Smooth muscle cell (in vitro differentiated cells): Measurements from ENCODE around the gene IGSF9. TPM values are rescaled to one million over a fixed set of nuclear protein-coding genes. Genes with fewer than 3 reads are reported as not detected.

Experiments used
- DNase-seq: peaks from one replicate; lab custom pipeline; 2025; ENCODE audit not compliant: unreplicated experiment; lab: John Stamatoyannopoulos, UW
- H2AFZ ChIP-seq: fragments of 200-600 bp; sonication (generic); 2 replicates; pipeline ENCODE4 v1.6.0; 2016; ENCODE audit warnings: antibody characterized with exemption, low read depth, mild to moderate bottlenecking
- H3F3A ChIP-seq: fragments of 200-600 bp; sonication (generic); 2 replicates; pipeline ENCODE4 v1.6.0; 2017; ENCODE audit warnings: antibody characterized with exemption, low read depth
- H3K27ac ChIP-seq: fragments of 200-600 bp; sonication (generic); 2 replicates; pipeline ENCODE4 v1.5.1; 2016; ENCODE audit warnings: low read depth, mild to moderate bottlenecking
- H3K27me3 ChIP-seq: fragments of 200-600 bp; sonication (generic); 2 replicates; pipeline ENCODE4 v1.6.1; 2016; ENCODE audit warnings: low read depth, mild to moderate bottlenecking
- H3K36me3 ChIP-seq: fragments of 200-600 bp; sonication (generic); 2 replicates; pipeline ENCODE4 v1.5.1; 2016; ENCODE audit warnings: low read depth
- H3K4me1 ChIP-seq: fragments of 200-600 bp; sonication (generic); 2 replicates; pipeline ENCODE4 v1.5.1; 2016; ENCODE audit warnings: low read depth
- H3K4me2 ChIP-seq: fragments of 200-600 bp; sonication (generic); 2 replicates; pipeline ENCODE4 v1.6.0; 2016; ENCODE audit warnings: mild to moderate bottlenecking
- H3K4me3 ChIP-seq: fragments of 200-600 bp; sonication (generic); 2 replicates; pipeline ENCODE4 v1.5.1; 2016; ENCODE audit warnings: mild to moderate bottlenecking
- H3K79me2 ChIP-seq: fragments of 200-600 bp; sonication (generic); 2 replicates; pipeline ENCODE4 v1.6.0; 2016; ENCODE audit warnings: low read depth, mild to moderate bottlenecking
- H3K9ac ChIP-seq: fragments of 200-600 bp; sonication (generic); 2 replicates; pipeline ENCODE4 v1.6.0; 2016; ENCODE audit warnings: low read depth
- H3K9me3 ChIP-seq: fragments of 200-600 bp; sonication (generic); replicated peaks from 2 replicates; pipeline ENCODE4 v1.5.1; 2016; ENCODE audit warnings: low read depth
- H4K20me1 ChIP-seq: fragments of 200-600 bp; sonication (generic); 2 replicates; pipeline ENCODE4 v1.6.0; 2016; ENCODE audit warnings: low read depth
- WGBS: methylation state at CpG from one replicate; pipeline ENCODE4 v1.1.7; 2016; ENCODE audit warnings: low lambda C conversion rate; 5-methylcytosine and 5-hydroxymethylcytosine counted together
- polyA plus RNA-seq: library from polyadenylated mRNA; unstranded; fragments of >200 nt; fragmentation: Nextera tagmentation; extraction: Ambion mirVana; gene quantifications from 2 replicates; pipeline ENCODE4 v1.2.1, GENCODE V29; 2016
- total RNA-seq: library from RNA; depleted of rRNA; stranded (reverse); fragments of >200 nt; gene quantifications from 2 replicates; pipeline ENCODE4 v1.2.3, GENCODE V29; 2014
- TF ChIP-seq, protein P1 (sequence below): fragments of 200-600 bp; sonication (generic); IDR thresholded peaks from 2 replicates; pipeline ENCODE4 v1.5.1; 2017; ENCODE audit warnings: borderline replicate concordance, mild to moderate bottlenecking, antibody characterized with exemption; ENCODE audit not compliant: insufficient read depth, poor library complexity, severe bottlenecking

IGSF9 gene
- total and polyA plus RNA-seq, 2 experiments from 2014 or later, result 0.99 to 2.1 TPM

DNA sequence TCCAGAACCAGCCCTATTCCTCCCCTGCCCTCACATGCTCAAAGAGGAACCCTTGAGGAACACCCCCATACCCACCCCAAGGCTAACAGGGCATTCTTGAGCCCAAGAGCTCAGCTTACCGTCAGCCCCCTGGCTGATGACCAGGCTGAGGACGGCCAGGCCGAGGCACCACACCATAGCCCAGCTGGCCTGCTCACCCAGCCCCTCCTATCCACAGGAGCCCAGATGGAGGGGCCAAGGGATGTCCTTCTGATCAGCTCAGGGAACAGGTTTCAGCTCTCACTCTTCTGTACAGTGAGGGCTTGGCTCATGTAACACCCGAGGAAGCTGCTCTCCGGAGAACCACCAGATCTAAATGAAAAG is 2.2 kb downstream of the IGSF9 start:
- no peak overlapping the region for H3K4me3 ChIP-seq
- WGBS, result 85% methylated on average over 5 of the region's 5 CpGs
- no peak overlapping the region for H3K27ac ChIP-seq
- H3K36me3 ChIP-seq, result no peaks in the 10 kb centered on the region
- no peak overlapping the region for H2AFZ ChIP-seq
- H3K27me3 ChIP-seq, result peaks cover 6% of the 10 kb centered on the region
- H3F3A ChIP-seq, result no peaks in the 10 kb centered on the region
- H3K4me2 ChIP-seq, result no peak overlapping the region
- DNase-seq, result no peak
- no peaks in the 10 kb centered on the region for H3K79me2 ChIP-seq
- H4K20me1 ChIP-seq, result no peaks in the 10 kb centered on the region
- H3K9ac ChIP-seq, result no peak overlapping the region
- peaks cover 37% of the 10 kb centered on the region for H3K4me1 ChIP-seq
- TF ChIP-seq, protein P1, sequence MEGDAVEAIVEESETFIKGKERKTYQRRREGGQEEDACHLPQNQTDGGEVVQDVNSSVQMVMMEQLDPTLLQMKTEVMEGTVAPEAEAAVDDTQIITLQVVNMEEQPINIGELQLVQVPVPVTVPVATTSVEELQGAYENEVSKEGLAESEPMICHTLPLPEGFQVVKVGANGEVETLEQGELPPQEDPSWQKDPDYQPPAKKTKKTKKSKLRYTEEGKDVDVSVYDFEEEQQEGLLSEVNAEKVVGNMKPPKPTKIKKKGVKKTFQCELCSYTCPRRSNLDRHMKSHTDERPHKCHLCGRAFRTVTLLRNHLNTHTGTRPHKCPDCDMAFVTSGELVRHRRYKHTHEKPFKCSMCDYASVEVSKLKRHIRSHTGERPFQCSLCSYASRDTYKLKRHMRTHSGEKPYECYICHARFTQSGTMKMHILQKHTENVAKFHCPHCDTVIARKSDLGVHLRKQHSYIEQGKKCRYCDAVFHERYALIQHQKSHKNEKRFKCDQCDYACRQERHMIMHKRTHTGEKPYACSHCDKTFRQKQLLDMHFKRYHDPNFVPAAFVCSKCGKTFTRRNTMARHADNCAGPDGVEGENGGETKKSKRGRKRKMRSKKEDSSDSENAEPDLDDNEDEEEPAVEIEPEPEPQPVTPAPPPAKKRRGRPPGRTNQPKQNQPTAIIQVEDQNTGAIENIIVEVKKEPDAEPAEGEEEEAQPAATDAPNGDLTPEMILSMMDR, result no peak
- H3K9me3 ChIP-seq, result no peaks in the 10 kb centered on the region

DNA sequence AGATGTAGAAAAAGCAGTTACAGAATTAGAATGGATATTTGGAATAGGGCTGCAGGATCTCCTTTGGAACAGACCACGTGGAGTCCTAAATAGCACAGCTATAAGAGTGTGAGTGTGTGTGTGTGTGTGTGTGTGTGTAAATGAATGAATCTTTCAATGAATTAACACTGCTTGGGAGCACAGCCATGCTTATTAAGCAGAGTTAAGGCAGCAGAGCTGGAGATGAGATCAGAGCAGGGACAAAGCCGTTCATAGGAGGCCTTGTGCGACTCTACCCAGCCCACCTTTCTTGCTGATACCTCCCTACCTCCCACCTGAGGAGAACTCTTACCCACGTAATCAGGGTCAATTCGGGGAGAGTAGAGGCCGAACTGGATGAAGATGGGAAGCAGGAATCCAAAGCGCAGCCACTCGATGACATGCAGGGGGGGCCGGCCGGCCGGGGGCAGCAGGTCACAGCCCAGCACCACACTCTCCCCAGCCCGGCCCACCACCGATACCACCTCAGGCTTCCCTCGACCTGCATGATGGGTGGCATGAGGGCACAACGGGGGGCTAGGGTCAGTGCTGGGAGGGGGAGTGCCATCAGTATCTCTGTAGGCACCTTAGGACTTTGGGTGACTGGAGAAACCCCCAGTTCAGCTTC is 2.7 kb downstream of the IGSF9 start:
- TF ChIP-seq, protein P1, result no peak
- Histone ChIP-seq H3K4me2 (no peak overlapping the region), H3K4me1 (peaks cover 43% of the 10 kb centered on the region), H3K36me3 (no peaks in the 10 kb centered on the region), H3K27ac (no peak overlapping the region), H3K4me3 (no peak overlapping the region), H3K9ac (no peak overlapping the region), H4K20me1 (no peaks in the 10 kb centered on the region), H3F3A (no peaks in the 10 kb centered on the region), H2AFZ (no peak overlapping the region), H3K27me3 (peaks cover 6% of the 10 kb centered on the region), H3K79me2 (no peaks in the 10 kb centered on the region), H3K9me3 (no peaks in the 10 kb centered on the region)
- 90% methylated on average over 15 of the region's 15 CpGs for WGBS
- DNase-seq, result no peak

DNA sequence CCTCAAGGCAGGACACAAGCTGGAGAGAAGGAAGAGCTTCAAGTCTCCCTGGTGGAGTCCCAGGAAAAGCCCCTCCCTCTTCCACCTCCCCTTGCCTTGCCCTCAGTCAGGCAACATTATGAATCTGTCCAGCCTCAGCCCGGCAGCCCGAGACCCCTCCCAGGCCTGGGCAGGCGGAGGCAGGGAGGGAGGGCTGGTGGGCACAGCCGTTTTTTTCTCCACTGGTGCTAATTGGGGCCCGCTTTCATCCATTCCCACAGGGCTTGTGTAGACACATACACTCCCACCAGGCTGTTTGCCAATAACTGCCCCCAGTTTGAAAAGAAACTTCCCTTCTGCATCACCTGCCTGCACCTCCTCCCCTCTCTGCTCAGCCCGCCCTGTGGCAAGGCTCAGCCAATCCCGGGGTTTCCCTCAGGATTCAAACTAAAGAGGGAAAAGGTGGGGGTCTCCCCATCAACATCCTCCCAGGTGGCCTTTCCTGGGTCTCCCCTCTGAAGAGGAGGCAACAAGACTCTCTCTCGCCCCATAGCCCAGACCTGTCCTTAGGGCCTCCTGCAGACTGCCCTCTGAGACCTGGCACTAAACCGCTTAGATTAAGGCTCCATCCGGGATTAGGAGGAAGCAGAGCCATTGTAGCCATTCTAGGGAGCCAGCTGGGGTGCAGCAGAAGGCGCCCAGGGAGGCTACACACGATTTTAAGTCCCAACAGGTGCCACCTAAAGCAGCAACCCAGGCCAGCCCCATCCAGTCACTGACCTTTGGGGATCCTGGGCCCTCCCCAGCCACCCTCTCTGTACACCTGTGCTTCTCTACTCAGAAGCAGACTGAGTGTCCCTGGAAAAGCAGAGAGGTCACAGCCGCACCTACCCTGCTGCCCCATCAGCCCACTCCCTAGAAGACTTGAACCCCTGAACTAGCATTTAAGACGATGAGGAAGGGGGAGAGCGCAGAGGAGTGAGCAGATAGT is 3.5 kb downstream of the IGSF9 start:
- DNase-seq, result no peak
- Histone ChIP-seq H3K36me3 (no peaks in the 10 kb centered on the region), H4K20me1 (no peaks in the 10 kb centered on the region), H3K27ac (no peak overlapping the region), H2AFZ (no peak overlapping the region), H3F3A (no peaks in the 10 kb centered on the region), H3K9ac (no peak overlapping the region), H3K27me3 (peaks cover 6% of the 10 kb centered on the region), H3K4me3 (no peak overlapping the region), H3K79me2 (no peaks in the 10 kb centered on the region), H3K4me2 (no peak overlapping the region), H3K9me3 (no peaks in the 10 kb centered on the region), H3K4me1 (peaks cover 51% of the 10 kb centered on the region)
- TF ChIP-seq, protein P1, result no peak
- WGBS, result 80% methylated on average over 15 of the region's 15 CpGs
